Choroid plexus epithelial cell (primary cell): ENCODE results near the gene GPSM1.

ENCODE experiments used
- DNase-seq: peaks from one replicate; pipeline ENCODE4 v3.0.0-alpha.2; 2010; ENCODE audit warnings: low read depth
- H3K4me3 ChIP-seq: 2 replicates; pipeline ENCODE4 v1.5.1; 2011; ENCODE audit warnings: low read depth, mild to moderate bottlenecking, control low read depth, low read length, moderate library complexity
- CTCF ChIP-seq: conservative IDR thresholded peaks from 2 replicates; pipeline ENCODE4 v1.5.1; 2011; ENCODE audit warnings: low read depth, mild to moderate bottlenecking, control low read depth, inconsistent platforms, low read length, moderate library complexity

The GPSM1 gene

DNA sequence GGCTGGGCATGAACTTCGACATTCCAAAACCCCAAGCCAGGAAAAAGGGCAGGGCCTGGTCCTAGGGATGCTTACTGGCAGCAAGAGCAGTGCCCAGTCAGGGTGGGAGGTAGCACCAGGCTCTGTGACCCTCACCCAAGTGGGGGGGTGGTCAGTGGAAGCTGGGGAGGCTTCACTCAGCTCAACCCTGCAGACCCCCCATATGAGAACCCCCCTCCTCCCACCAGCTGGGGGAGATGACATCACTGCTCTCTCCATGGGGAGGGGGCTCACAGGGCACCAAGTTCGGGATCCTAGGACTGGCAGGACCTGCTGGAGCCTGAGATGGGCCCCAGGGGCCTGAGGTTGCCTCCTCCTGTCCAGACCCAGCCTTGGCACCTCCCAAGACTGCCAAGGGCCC lies 31.5 kb downstream of the GPSM1 start:
- DNase-seq, result no peak
- TF ChIP-seq CTCF, result no peak

GRCh38 chr9:136359774-136360718 lies 32.7 kb downstream of the GPSM1 start:
- TF ChIP-seq CTCF, result no peak
- no peak overlapping the region for H3K4me3 ChIP-seq
- DNase-seq, result no peak

More for the DNA sequence above, 31.5 kb downstream of the GPSM1 start:
- no peak overlapping the region for H3K4me3 ChIP-seq

DNA sequence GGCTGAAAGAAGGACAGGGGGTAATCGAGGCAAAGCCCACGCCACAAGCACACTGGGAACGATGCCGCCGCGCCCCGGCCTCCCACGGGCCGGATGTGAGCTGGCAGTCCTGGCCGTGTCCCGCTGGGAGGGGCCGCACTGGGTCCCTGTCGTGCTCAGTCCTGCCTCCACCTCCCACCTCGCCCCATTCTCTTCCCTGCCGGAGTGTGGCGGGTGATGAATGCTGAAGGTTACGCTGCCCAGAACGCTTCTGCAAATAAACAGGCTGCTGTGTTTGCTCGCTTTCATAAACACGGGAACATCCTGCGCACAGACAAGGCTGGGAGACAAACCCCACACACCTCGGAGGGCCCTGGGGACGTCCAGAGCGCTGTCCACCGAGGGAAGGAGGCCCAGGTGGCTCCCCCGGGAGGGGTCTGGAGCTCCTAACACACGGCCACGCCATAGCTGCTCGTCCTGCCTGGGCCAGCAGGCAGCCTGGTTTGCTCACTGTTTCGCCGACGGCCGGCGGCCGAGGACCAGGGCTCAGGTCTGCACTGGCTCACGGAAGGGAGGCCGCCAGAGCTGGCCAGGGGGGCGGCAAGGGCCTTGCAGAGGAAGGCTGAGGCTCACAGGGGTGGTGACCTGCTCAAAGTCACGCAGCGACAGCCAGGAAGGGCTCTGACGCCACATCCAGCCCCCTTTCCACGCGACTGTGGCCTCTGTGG lies 33.9 kb downstream of the GPSM1 start:
- H3K4me3 ChIP-seq, result peak overlapping the region; percentile 20
- DNase-seq, result peak; percentile 50
- no peak for TF ChIP-seq CTCF

DNA sequence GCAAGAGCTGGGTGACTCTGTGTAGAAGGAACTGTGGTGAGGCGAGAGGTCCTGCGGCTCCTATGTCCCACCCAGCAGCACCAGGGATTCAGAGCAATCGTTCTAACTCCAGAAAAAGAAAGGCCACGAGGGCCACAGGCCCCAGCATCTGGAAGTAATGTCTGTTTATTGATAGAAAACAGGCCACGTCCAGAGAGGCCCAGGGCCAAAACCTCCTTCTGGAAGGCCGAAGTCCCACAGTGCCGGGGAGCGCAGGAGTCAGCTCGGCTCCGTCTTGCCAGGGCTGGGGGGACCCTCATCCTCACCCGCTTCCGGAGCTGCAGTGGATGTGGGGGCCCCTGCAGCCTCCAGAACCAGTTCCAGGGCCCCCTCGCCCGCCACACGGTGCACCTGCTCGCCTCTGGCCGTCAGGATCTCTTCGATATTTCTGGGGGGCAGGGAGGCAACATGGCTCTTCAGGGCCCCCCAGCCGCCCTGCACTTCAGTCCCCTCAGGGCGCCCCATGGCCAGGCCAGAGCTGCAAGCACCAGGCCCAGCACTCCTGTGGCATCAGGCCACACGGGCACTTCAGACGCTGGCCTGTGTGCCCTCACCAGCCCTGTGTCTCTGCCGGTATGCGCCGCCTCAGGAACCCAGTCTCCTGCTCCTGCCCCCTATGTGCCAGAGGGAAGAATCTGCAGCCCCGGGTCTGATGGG lies 34.6 kb downstream of the GPSM1 start:
- no peak for TF ChIP-seq CTCF
- H3K4me3 ChIP-seq, result no peak overlapping the region
- DNase-seq, result no peak

- no peak overlapping the region for H3K4me3 ChIP-seq
Observed at GRCh38 chr9:136362450-136362784, 35.1 kb downstream of the GPSM1 start.

More at GRCh38 chr9:136362450-136362784, 35.1 kb downstream of the GPSM1 start:
- no peak for DNase-seq
- TF ChIP-seq CTCF, result no peak
